ENCODE data around the gene PSMG4. TPM values are rescaled to one million over a fixed set of nuclear protein-coding genes. Genes with fewer than 3 reads are reported as not detected.

Gene PSMG4
- total and polyA plus RNA-seq, 10 of the 15 experiments (the other 5 are each of a cell fraction or from before 2014, with no cell fraction given), result 7.1 to 62.6 (median 29.8) TPM

DNA sequence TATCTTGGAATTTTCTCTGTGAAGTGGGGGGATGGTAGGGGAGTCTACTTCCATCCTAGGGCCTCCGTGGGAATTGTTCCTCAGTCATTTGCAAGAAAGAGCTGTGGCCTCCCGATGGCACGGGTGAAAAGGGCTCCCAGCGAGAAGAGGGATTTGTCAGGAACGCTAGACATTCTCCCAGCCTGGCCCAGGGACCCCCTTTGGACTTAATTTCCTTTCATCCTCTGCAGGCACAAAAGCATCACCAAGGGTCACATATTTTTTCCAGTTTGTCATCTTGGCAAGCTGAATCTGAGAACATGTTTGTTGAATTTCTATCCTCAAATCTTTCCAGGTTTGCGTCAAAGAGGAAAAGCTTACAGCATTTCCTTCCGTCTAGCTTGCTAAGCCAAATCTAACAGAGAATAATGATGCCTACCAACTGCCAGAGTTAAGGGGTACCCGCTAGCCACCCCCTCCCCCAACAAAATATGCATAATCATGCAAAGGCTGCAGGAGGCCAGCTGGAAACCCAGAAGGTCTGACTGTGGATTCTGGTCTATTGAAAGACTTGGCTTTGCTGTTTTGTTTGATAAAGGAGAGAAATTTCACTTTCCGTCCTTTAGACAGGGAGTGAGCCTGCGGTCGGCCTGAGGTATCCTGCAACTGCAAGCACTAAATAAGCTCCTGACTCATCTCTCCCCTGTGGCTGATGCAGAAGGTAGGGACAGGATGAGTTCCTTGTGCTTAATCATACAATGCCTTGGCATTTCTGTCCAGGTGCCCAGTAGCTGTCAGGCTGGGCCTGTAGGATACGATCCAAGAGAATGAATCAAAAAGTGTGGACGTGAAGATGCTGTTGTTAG is 23.1 kb downstream of the PSMG4 start (continued):
- no peak for TF ChIP-seq ZZZ3 (IDR thresholded peaks at IDR 0.05; ENCODE audit: control insufficient read depth, insufficient read length, low read depth)
- TF ChIP-seq, protein P1, sequence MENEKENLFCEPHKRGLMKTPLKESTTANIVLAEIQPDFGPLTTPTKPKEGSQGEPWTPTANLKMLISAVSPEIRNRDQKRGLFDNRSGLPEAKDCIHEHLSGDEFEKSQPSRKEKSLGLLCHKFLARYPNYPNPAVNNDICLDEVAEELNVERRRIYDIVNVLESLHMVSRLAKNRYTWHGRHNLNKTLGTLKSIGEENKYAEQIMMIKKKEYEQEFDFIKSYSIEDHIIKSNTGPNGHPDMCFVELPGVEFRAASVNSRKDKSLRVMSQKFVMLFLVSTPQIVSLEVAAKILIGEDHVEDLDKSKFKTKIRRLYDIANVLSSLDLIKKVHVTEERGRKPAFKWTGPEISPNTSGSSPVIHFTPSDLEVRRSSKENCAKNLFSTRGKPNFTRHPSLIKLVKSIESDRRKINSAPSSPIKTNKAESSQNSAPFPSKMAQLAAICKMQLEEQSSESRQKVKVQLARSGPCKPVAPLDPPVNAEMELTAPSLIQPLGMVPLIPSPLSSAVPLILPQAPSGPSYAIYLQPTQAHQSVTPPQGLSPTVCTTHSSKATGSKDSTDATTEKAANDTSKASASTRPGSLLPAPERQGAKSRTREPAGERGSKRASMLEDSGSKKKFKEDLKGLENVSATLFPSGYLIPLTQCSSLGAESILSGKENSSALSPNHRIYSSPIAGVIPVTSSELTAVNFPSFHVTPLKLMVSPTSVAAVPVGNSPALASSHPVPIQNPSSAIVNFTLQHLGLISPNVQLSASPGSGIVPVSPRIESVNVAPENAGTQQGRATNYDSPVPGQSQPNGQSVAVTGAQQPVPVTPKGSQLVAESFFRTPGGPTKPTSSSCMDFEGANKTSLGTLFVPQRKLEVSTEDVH (IDR thresholded peaks at IDR 0.05; ENCODE audit: low read depth, partially characterized antibody), result no peak
- no peak for TF ChIP-seq NFYA (IDR thresholded peaks at IDR 0.05; ENCODE audit: borderline replicate concordance, low read depth, low read length)
- no peak for TF ChIP-seq HDAC2 (IDR thresholded peaks at IDR 0.05)
- TF ChIP-seq, protein P2, sequence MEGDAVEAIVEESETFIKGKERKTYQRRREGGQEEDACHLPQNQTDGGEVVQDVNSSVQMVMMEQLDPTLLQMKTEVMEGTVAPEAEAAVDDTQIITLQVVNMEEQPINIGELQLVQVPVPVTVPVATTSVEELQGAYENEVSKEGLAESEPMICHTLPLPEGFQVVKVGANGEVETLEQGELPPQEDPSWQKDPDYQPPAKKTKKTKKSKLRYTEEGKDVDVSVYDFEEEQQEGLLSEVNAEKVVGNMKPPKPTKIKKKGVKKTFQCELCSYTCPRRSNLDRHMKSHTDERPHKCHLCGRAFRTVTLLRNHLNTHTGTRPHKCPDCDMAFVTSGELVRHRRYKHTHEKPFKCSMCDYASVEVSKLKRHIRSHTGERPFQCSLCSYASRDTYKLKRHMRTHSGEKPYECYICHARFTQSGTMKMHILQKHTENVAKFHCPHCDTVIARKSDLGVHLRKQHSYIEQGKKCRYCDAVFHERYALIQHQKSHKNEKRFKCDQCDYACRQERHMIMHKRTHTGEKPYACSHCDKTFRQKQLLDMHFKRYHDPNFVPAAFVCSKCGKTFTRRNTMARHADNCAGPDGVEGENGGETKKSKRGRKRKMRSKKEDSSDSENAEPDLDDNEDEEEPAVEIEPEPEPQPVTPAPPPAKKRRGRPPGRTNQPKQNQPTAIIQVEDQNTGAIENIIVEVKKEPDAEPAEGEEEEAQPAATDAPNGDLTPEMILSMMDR (IDR thresholded peaks at IDR 0.05 in 2 of 3, conservative IDR thresholded peaks at IDR 0.05 in 1 of 3; ENCODE audit: control insufficient read depth in 2 of 3, extremely low read depth in 1 of 3, insufficient read depth in 1 of 3, low read depth in 3 of 3, low read length in 3 of 3), result no peak

Data from GM12878 (cell line).